Neural cell (in vitro differentiated cells): ENCODE measurements around the gene CHRDL2. TPM values are rescaled to one million over a fixed set of nuclear protein-coding genes. Genes with fewer than 3 reads are reported as not detected.

Experiments used
- H2AFZ ChIP-seq: fragments of 200-600, 300-800 bp; sonication (generic), shearing (Covaris generic); 2 replicates; pipeline ENCODE4 v1.6.0; 2014; ENCODE audit warnings: low read depth, mild to moderate bottlenecking, antibody characterized with exemption, low read length, moderate library complexity
- H3F3A ChIP-seq: fragments of 200-600 bp; shearing (Covaris generic); 2 replicates; pipeline ENCODE4 v1.6.1; 2016; ENCODE audit warnings: mild to moderate bottlenecking, moderate library complexity, mixed read lengths, antibody characterized with exemption, low read length; ENCODE audit not compliant: insufficient read depth, poor library complexity, severe bottlenecking
- H3K27ac ChIP-seq: fragments of 200-600, 300-800 bp; sonication (generic), shearing (Covaris generic); 2 replicates; pipeline ENCODE4 v1.5.1; 2014; ENCODE audit warnings: mild to moderate bottlenecking, low read length, moderate library complexity
- H3K27me3 ChIP-seq: fragments of 300-800, 200-600 bp; sonication (generic), shearing (Covaris generic); 2 replicates; pipeline ENCODE4 v1.6.0; 2014; ENCODE audit warnings: mild to moderate bottlenecking, low read depth, low read length, moderate library complexity; ENCODE audit not compliant: insufficient read depth
- H3K36me3 ChIP-seq: fragments of 300-800, 200-600 bp; sonication (generic), shearing (Covaris generic); 2 replicates; pipeline ENCODE4 v1.5.1; 2014; ENCODE audit warnings: mild to moderate bottlenecking, antibody characterized with exemption, low read length, moderate library complexity; ENCODE audit not compliant: insufficient read depth
- H3K4me2 ChIP-seq: fragments of 300-800, 200-600 bp; sonication (generic), shearing (Covaris generic); 2 replicates; pipeline ENCODE4 v1.6.0; 2014; ENCODE audit warnings: mild to moderate bottlenecking, low read length
- H3K4me3 ChIP-seq: fragments of 300-800, 200-600 bp; sonication (generic), shearing (Covaris generic); 2 replicates; pipeline ENCODE4 v1.5.1; 2014; ENCODE audit warnings: mild to moderate bottlenecking, low read length, moderate library complexity
- H3K79me2 ChIP-seq: fragments of 200-600 bp; shearing (Covaris generic); replicated peaks from 2 replicates; pipeline ENCODE4 v1.6.0; 2014; ENCODE audit warnings: mild to moderate bottlenecking, low read length, moderate library complexity; ENCODE audit not compliant: insufficient read depth
- H3K9ac ChIP-seq: fragments of 300-800, 200-600 bp; sonication (generic), shearing (Covaris generic); 2 replicates; pipeline ENCODE4 v1.6.1; 2016; ENCODE audit warnings: mild to moderate bottlenecking, low read length, mixed read lengths
- H3K9me2 ChIP-seq: fragments of 200-600 bp; shearing (Covaris generic); 2 replicates; pipeline ENCODE4 v1.6.1; 2016; ENCODE audit warnings: mild to moderate bottlenecking, low read length, mixed read lengths; ENCODE audit not compliant: insufficient read depth
- H3K9me3 ChIP-seq: fragments of 200-600, 300-800 bp; sonication (generic), shearing (Covaris generic); 2 replicates; pipeline ENCODE4 v1.6.1; 2016; ENCODE audit warnings: mild to moderate bottlenecking, mixed run types, low read length, moderate library complexity, mixed read lengths
- H4K20me1 ChIP-seq: fragments of 200-600 bp; shearing (Covaris generic); 2 replicates; pipeline ENCODE4 v1.6.1; 2016; ENCODE audit warnings: mild to moderate bottlenecking, mixed run types; ENCODE audit not compliant: insufficient read depth
- EP300 ChIP-seq: fragments of 450-650 bp; conservative IDR thresholded peaks from 2 replicates; pipeline ENCODE4 v1.6.1; 2014; ENCODE audit warnings: antibody characterized with exemption, mild to moderate bottlenecking, moderate library complexity; ENCODE audit not compliant: poor library complexity, severe bottlenecking
- EZH2 ChIP-seq: fragments of 200-600, 300-800 bp; shearing (Covaris generic), sonication (generic); IDR thresholded peaks from 2 replicates; pipeline ENCODE4 v1.6.1; 2014; ENCODE audit warnings: antibody characterized with exemption, low read length, borderline replicate concordance, mild to moderate bottlenecking; ENCODE audit not compliant: insufficient read depth, poor library complexity, severe bottlenecking
- MXI1 ChIP-seq: fragments of 450-650 bp; conservative IDR thresholded peaks from 2 replicates; pipeline ENCODE4 v1.6.1; 2014; ENCODE audit warnings: antibody characterized with exemption, mild to moderate bottlenecking; ENCODE audit not compliant: poor library complexity, severe bottlenecking
- POLR2AphosphoS5 ChIP-seq: IDR thresholded peaks from 2 replicates; pipeline ENCODE4 v1.6.1; 2012
- RAD21 ChIP-seq: fragments of 450-650 bp; conservative IDR thresholded peaks from 2 replicates; pipeline ENCODE4 v1.6.1; 2014; ENCODE audit warnings: antibody characterized with exemption, mild to moderate bottlenecking, moderate library complexity
- SMC3 ChIP-seq: fragments of 450-650 bp; conservative IDR thresholded peaks from 2 replicates; pipeline ENCODE4 v1.6.1; 2014; ENCODE audit warnings: antibody characterized with exemption, mild to moderate bottlenecking, moderate library complexity; ENCODE audit not compliant: poor library complexity
- TAF1 ChIP-seq: IDR thresholded peaks from 2 replicates; pipeline ENCODE4 v1.6.1; 2012; ENCODE audit warnings: low read depth
- polyA plus RNA-seq: library from polyadenylated mRNA; depleted of rRNA; stranded (reverse); fragments of >200 nt; gene quantifications from 2 replicates; pipeline ENCODE4 v1.2.3, GENCODE V29; 2014
- TF ChIP-seq, protein P1 (sequence below): fragments of 450-650 bp; IDR thresholded peaks from 2 replicates; pipeline ENCODE4 v1.5.1; 2014; ENCODE audit warnings: antibody characterized with exemption, mild to moderate bottlenecking, moderate library complexity; ENCODE audit not compliant: poor library complexity, severe bottlenecking
- TF ChIP-seq, protein P2 (sequence below): IDR thresholded peaks from 2 replicates; pipeline ENCODE4 v1.6.1; 2012; ENCODE audit warnings: borderline replicate concordance

The CHRDL2 gene
- polyA plus RNA-seq, 1 donor from 2014 or later, result not detected

DNA sequence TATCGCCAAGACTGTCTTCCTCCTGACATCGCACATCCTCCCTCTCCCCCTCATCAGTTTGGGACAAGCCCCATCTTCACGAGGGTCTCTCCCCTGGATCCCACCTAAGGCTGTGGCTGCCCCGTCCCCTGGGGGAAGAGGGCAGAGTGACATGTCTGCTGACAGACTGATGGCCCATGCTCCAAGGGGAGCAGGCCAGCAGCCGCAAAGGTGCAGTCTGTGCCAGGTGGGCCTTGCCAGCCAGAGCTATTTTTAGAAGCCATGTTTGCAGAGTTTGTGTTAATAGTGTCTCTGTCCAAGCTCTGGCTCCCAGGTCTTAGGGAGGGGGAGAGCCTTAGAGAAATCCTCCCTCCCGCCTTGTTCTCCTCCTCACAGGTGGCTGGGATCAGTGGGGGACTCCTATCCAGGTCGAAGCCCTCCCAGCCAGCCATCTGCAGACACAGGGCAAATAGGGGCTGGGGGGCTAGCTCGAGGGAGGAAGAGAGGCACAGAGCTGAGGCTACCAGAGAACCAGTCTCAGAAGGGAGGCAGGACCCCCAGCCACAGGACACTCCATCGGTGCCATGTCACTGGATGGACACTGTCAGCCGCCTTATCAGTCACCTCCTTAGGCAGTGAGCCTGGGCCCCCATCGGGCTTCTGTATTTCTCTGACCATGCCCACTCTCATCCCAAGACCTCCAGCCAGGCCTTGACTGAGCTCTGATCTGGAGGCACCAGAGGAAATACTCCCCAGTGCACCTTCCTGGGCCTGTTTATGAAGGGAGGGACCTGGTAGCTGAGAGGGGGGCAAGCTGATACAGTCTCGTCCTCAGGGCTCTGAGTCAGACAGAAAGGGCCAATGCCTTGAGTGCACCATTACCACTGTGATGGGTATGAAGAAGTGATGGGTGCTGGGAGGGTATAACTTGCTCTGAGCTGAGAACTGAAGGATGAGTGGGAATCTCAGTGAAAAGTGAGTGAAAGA is 49.3 kb downstream of the CHRDL2 start:
- Histone ChIP-seq H3K9me2 (no peaks in the 10 kb centered on the region), H3K36me3 (no peaks in the 10 kb centered on the region), H4K20me1 (no peaks in the 10 kb centered on the region), H2AFZ (no peak overlapping the region), H3K9ac (no peak overlapping the region), H3F3A (no peaks in the 10 kb centered on the region), H3K79me2 (no peaks in the 10 kb centered on the region), H3K27ac (no peak overlapping the region), H3K27me3 (peaks cover 10% of the 10 kb centered on the region), H3K4me3 (no peak overlapping the region), H3K9me3 (no peaks in the 10 kb centered on the region), H3K4me2 (no peak overlapping the region)
- TF ChIP-seq TAF1 (no peak), EP300 (no peak)
- TF ChIP-seq, protein P1, sequence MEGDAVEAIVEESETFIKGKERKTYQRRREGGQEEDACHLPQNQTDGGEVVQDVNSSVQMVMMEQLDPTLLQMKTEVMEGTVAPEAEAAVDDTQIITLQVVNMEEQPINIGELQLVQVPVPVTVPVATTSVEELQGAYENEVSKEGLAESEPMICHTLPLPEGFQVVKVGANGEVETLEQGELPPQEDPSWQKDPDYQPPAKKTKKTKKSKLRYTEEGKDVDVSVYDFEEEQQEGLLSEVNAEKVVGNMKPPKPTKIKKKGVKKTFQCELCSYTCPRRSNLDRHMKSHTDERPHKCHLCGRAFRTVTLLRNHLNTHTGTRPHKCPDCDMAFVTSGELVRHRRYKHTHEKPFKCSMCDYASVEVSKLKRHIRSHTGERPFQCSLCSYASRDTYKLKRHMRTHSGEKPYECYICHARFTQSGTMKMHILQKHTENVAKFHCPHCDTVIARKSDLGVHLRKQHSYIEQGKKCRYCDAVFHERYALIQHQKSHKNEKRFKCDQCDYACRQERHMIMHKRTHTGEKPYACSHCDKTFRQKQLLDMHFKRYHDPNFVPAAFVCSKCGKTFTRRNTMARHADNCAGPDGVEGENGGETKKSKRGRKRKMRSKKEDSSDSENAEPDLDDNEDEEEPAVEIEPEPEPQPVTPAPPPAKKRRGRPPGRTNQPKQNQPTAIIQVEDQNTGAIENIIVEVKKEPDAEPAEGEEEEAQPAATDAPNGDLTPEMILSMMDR, result no peak

DNA sequence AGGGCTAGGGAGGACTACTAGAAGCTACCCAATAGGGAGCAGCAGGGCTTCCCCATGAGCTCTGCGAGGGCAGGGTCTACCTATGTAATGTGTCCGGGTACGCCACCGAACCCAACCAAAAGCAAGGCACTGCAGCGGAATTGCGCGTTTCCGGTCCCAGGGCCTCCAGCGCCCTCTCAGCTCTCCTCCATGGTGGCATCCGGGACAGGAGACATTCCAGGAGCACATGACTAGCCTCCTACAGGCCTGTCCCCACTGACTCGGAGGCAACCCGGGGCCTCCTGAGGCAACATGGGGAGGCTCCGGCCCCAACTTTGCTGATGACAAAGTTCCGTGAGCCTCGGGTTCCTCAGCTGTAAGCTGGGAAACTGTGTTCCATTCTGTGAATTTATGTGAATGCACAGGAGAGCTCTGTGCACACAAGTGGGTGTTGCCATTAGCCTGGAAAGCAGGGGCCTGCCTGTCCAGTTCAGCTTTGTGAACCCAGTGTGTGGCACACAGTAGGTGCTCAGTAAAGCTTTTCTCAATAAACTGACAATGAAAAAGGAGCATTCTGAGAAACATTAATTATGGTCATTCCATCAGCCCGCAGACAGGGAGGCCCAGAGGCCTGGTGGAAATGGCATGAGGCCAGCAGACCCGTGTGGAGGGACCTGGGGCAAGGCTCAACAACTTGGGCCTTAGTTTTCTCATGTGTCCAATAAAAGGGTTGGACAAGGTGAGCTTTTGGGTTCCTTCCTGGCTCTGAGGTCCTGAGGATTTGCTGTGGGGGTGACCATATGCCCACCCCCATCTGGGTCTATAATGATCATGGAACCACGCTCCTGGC is 50.3 kb downstream of the CHRDL2 start:
- Histone ChIP-seq H3K9me3 (no peaks in the 10 kb centered on the region), H2AFZ (no peak overlapping the region), H3K4me2 (no peak overlapping the region), H3K4me3 (no peak overlapping the region), H3K79me2 (no peaks in the 10 kb centered on the region), H3K36me3 (no peaks in the 10 kb centered on the region), H3K9me2 (no peaks in the 10 kb centered on the region), H3F3A (no peaks in the 10 kb centered on the region), H3K27me3 (peaks cover 10% of the 10 kb centered on the region), H4K20me1 (no peaks in the 10 kb centered on the region), H3K27ac (no peak overlapping the region), H3K9ac (no peak overlapping the region)
- no peak for TF ChIP-seq MXI1

DNA sequence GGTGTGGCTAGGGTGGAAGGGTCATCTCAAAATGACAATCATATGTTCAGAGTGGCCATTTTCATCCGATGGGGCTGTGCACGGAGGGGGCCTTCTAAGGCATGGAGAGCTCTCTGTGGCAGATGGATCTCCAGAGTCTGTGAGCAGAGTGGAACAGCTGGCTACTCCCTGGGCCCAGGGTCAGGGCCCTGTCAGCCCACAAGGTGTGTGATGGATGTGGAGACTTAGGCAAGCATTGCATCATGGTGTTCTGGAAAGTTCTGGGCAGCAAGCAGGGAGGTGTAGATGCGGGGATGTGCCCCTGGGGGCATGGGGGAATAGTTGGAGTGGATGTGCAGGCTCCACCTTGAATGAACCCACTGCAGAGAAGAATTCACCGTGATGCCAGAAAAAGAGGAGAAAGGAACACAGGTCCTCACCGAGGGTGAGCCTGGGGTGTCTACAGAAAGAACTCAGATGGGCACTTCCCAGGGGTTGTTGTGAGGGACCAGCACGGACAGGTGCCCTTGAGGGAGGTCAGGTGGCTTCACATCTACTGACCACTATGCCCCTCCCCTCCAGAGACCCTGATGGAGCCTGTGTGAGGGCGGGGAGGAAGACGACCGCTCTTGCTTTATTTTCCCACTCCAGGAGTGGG is 51.1 kb downstream of the CHRDL2 start:
- Histone ChIP-seq H3K36me3 (no peaks in the 10 kb centered on the region), H3K27ac (no peak overlapping the region), H3K9me2 (no peaks in the 10 kb centered on the region), H3K4me3 (no peak overlapping the region), H3K4me2 (no peak overlapping the region), H2AFZ (no peak overlapping the region), H4K20me1 (no peaks in the 10 kb centered on the region), H3K9ac (no peak overlapping the region), H3K9me3 (no peaks in the 10 kb centered on the region), H3K79me2 (no peaks in the 10 kb centered on the region), H3F3A (no peaks in the 10 kb centered on the region), H3K27me3 (peaks cover 10% of the 10 kb centered on the region)
- TF ChIP-seq, protein P2, sequence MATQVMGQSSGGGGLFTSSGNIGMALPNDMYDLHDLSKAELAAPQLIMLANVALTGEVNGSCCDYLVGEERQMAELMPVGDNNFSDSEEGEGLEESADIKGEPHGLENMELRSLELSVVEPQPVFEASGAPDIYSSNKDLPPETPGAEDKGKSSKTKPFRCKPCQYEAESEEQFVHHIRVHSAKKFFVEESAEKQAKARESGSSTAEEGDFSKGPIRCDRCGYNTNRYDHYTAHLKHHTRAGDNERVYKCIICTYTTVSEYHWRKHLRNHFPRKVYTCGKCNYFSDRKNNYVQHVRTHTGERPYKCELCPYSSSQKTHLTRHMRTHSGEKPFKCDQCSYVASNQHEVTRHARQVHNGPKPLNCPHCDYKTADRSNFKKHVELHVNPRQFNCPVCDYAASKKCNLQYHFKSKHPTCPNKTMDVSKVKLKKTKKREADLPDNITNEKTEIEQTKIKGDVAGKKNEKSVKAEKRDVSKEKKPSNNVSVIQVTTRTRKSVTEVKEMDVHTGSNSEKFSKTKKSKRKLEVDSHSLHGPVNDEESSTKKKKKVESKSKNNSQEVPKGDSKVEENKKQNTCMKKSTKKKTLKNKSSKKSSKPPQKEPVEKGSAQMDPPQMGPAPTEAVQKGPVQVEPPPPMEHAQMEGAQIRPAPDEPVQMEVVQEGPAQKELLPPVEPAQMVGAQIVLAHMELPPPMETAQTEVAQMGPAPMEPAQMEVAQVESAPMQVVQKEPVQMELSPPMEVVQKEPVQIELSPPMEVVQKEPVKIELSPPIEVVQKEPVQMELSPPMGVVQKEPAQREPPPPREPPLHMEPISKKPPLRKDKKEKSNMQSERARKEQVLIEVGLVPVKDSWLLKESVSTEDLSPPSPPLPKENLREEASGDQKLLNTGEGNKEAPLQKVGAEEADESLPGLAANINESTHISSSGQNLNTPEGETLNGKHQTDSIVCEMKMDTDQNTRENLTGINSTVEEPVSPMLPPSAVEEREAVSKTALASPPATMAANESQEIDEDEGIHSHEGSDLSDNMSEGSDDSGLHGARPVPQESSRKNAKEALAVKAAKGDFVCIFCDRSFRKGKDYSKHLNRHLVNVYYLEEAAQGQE, result no peak
- no peak for TF ChIP-seq EP300
- TF ChIP-seq POLR2AphosphoS5, result no peak
- TF ChIP-seq SMC3, result no peak
- TF ChIP-seq MXI1, result no peak
- no peak for TF ChIP-seq RAD21
- TF ChIP-seq, protein P1, result no peak
- no peak for TF ChIP-seq TAF1
- no peak for TF ChIP-seq EZH2
